Cerebellar nuclear complex (tissue), 1 donor: ENCODE data around the gene WDR93.

Experiments
- DNase-seq, 2 experiments: peaks; one replicate each; lab custom pipeline; 2025; lab: John Stamatoyannopoulos, UW

Gene WDR93

GRCh38 chr15:89690276-89691218, at the start of gene WDR93, which contains the start of gene PEX11A:
WDR93 (plus strand) TSS chr15:89690811; CDS start chr15:89701747, 10,936 bp downstream.
PEX11A (minus strand) TSS chr15:89690754; CDS start chr15:89690632, 122 bp downstream.
- DNase-seq = no peak

GRCh38 chr15:89641053-89641452, 49.6 kb upstream of the WDR93 start:
- no peak for DNase-seq

GRCh38 chr15:89642106-89642505, 48.5 kb upstream of the WDR93 start:
- DNase-seq = no peak

- no peak for DNase-seq
Measured at GRCh38 chr15:89645680-89646079, 44.9 kb upstream of the WDR93 start.

GRCh38 chr15:89646416-89647141, 44.0 kb upstream of the WDR93 start:
- DNase-seq = no peak

GRCh38 chr15:89647191-89647851, 43.3 kb upstream of the WDR93 start:
- DNase-seq = no peak

GRCh38 chr15:89648106-89649012, 42.3 kb upstream of the WDR93 start:
- no peak for DNase-seq

GRCh38 chr15:89649013-89649625, 41.5 kb upstream of the WDR93 start:
- DNase-seq = no peak

GRCh38 chr15:89649716-89650115, 40.9 kb upstream of the WDR93 start:
- no peak for DNase-seq

GRCh38 chr15:89652131-89652530, 38.5 kb upstream of the WDR93 start:
- DNase-seq = no peak

GRCh38 chr15:89652666-89653065, 37.9 kb upstream of the WDR93 start:
- DNase-seq = no peak

GRCh38 chr15:89653578-89653977, 37.0 kb upstream of the WDR93 start:
- DNase-seq = no peak

GRCh38 chr15:89654301-89654761, 36.3 kb upstream of the WDR93 start:
- no peak for DNase-seq

- DNase-seq = no peak
Measured at GRCh38 chr15:89654847-89655805, 35.5 kb upstream of the WDR93 start, which contains the start of gene KIF7. KIF7 (minus strand) TSS chr15:89655467; CDS start chr15:89652930, 2,537 bp downstream.

- DNase-seq = no peak
Measured at GRCh38 chr15:89656116-89656815, 34.3 kb upstream of the WDR93 start.

GRCh38 chr15:89657686-89658200, 32.9 kb upstream of the WDR93 start:
- DNase-seq = no peak

- no peak for DNase-seq
Measured at GRCh38 chr15:89659295-89659694, 31.3 kb upstream of the WDR93 start.

- DNase-seq = no peak
Measured at GRCh38 chr15:89660556-89660955, 30.1 kb upstream of the WDR93 start.
